Measurements from ENCODE around the gene FMO1.

- TF ChIP-seq, protein P1, sequence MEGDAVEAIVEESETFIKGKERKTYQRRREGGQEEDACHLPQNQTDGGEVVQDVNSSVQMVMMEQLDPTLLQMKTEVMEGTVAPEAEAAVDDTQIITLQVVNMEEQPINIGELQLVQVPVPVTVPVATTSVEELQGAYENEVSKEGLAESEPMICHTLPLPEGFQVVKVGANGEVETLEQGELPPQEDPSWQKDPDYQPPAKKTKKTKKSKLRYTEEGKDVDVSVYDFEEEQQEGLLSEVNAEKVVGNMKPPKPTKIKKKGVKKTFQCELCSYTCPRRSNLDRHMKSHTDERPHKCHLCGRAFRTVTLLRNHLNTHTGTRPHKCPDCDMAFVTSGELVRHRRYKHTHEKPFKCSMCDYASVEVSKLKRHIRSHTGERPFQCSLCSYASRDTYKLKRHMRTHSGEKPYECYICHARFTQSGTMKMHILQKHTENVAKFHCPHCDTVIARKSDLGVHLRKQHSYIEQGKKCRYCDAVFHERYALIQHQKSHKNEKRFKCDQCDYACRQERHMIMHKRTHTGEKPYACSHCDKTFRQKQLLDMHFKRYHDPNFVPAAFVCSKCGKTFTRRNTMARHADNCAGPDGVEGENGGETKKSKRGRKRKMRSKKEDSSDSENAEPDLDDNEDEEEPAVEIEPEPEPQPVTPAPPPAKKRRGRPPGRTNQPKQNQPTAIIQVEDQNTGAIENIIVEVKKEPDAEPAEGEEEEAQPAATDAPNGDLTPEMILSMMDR (IDR thresholded peaks at IDR 0.05; ENCODE audit: control extremely low read depth in 1 of 3, insufficient read depth in 1 of 3, low read depth in 1 of 3, low read length in 3 of 3) = no peak
- TF ChIP-seq POLR2A (IDR thresholded peaks at IDR 0.05; ENCODE audit: control extremely low read depth in 1 of 2, low read depth in 2 of 2, low read length in 2 of 2) (no peak), CHD1 (IDR thresholded peaks at IDR 0.05; ENCODE audit: low read depth, low read length) (no peak)
Measured at GRCh38 chr1:171212607-171213351, 35.5 kb upstream of the FMO1 start.

All from H1 (cell line).